AG08395 (cell line): ENCODE measurements around the gene GREM2.

ENCODE experiments used
- DNase-seq: peaks from one replicate; pipeline ENCODE4 v3.0.0; 2012; ENCODE audit warnings: mixed read lengths, low spot score

Gene GREM2

GRCh38 chr1:240455228-240455821, 156.6 kb downstream of the GREM2 start:
- DNase-seq: no peak

- no peak for DNase-seq
Measured at GRCh38 chr1:240445369-240445768, 166.6 kb downstream of the GREM2 start.

- DNase-seq: no peak
Measured at GRCh38 chr1:240441669-240442068, 170.3 kb downstream of the GREM2 start.
